Stimulated activated CD4-positive, alpha-beta T cell treated with anti-CD3 and anti-CD28 coated beads, TNF-alpha, amount 100 ng/mL, for 4 hours (primary cell): ENCODE measurements around the gene PTPRG.

Source experiments
- DNase-seq, 3 experiments: peaks; one replicate each; pipeline ENCODE4 v3.0.0-alpha.2; 2020; ENCODE audit warnings: low read depth in 3 of 3

PTPRG gene

DNA sequence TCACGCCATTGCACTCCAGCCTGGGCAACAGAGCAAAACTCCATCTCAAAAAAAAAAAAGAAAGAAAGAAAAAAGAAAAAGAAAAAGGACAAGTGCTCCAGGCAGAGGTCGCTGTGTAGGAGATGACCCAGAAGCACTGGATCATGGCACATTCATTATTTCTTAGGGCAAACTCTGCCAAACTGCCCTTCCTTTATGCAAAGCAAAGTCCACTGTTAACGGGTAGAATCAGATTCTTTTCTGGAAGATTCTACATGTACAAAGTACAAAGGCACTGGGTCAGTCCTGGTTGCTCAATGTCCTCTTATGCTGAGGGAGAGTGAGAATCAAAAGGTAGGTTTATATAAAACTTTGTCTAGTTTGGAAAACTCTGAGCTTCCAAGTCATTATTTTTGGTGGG, 667.1 kb downstream of the PTPRG start:
- no peak for DNase-seq

- no peak for DNase-seq
These were observed 667.8 kb downstream of the PTPRG start for GRCh38 chr3:62229211-62229610.

GRCh38 chr3:62229908-62230307, 668.5 kb downstream of the PTPRG start:
- DNase-seq: no peak

DNA sequence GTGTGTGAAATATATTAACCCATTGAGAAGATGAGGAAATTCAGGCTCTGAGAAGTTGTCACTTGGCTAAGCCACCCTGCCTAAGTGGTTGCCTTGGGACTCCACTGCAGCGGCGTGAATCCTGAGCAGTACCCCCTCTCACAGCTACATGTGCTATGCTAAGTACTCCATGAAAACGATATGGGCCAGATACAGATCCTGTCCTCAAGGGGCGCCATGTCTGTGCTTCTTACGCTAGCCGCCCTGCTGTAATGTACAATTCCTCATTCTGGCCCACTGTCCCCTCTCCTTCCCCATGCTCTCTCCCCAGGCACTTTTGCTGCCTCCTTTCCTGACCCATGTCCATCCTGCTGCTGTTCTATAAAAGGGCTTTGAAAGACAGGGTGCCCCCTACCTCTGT, 671.7 kb downstream of the PTPRG start:
- DNase-seq: no peak

DNA sequence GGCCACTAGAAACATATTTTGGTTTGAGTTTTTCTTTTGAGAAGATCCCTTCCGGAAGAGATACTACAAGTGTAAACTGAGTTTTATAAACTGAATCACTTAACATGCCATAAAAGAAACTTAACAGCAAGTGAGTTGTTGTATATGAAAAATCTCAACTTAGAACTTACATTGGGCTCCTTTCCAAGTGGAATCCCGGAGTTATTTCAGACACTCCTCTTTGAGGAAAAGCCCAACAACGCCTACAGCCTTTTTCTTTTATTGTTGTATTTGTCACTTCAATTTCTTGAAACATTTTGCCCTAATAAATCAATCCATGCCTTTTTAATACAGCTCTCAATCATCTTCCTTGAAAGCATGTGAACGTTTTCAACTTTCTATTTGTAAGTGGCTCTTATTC, 674.6 kb downstream of the PTPRG start:
- DNase-seq: no peak

DNA sequence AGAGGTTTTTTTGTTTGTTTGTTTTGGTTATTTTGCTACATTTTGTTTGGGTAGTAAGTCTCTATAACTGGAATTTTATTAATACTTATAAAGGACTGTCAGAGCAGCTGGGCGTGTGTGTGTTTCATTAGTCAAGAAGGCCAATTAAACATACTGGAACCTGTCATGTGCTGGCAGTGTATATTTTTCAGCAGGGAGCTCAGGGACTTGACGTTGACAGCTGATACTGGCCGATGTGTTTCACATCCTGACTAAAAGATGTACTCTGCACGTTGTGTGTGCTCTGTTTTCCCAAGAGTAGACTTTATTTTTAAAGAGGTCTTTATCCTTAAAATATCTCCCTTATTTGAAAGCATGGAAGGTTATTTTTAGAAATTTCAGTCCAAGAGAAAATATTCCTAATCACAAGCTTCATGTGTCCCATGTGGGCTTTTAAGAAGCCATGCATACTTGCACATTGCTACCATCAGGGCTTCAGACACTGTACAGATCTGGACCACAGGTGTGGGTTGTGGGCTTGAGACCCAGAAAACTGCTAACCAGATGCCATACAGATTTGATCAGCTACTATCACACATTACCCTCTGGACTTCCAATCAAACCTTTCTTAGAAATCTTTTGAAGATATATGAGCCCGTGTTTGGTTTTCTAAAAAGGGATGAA, 676.0 kb downstream of the PTPRG start:
- no peak for DNase-seq

DNA sequence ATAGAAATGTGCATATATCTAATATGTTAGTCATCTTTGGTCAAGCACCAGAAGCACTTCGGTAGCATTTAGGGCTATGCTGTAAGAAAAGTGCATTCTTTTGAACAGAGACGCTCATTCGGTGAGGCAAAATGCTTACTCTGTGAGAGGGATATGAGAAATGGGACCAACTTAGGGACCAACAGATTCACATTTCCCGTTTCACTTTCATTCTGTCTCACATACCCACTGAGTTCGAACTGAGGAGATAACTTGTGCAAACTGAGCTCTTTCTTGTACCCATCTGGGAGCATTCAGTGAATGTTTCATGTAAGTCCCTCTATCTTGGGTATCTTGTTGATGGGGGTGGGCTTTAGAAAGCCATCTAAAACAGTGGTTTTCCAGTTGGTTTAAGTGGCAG, 676.6 kb downstream of the PTPRG start:
- DNase-seq: no peak

DNA sequence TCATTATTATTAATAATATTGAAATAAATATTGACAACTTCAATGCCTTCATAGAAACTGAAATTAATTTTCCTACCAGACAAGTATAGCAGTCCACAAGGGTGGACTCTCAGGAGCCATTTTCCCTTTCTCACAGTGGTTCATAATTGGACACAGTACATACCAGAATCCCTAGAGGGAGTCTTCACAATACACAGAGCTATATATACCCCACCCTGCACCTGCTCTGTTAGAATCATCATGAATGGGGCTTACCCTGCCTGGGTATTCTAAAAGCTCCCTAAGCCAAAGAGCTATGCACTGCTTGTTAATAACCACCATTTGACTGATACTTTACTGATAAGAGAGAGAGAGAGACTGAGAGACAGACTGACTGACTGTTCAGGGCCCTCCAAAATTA, 677.1 kb downstream of the PTPRG start:
- no peak for DNase-seq

- DNase-seq: no peak
These were observed 679.9 kb downstream of the PTPRG start for GRCh38 chr3:62241279-62241678.

DNA sequence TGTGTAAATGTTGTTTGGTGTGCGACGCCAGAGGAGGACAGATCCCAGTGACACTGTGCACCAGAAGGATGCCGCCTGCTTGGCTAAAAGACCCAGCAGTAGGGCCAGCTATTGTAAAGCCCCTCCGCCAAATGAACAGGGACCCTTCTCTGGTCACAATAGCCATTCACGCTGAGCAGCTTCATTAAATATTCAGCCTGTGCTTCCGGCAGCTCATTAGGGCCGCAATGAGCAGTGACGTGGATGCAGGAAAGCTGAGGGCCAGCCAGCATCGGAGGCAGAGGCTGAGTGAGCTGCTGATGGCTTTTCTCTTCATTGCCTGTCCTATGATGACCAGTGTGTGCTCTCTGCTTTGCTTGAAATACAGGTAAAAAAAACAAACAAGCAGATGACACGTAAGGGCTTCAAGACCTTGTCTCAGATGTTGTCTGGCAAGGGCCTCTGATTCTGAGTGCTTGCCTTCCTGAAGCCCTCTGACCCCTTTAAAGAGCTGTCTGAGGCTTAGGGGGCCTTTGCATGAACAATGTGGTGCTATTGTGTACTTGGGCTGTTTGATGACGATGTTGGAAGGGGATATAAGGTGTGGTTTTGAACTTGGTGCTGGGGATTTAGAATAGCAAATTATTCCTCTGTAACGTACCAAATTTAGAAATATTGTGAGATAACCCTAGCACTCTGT, 681.6 kb downstream of the PTPRG start:
- no peak for DNase-seq

- no peak for DNase-seq
These were observed 684.7 kb downstream of the PTPRG start for GRCh38 chr3:62246094-62246493.

DNA sequence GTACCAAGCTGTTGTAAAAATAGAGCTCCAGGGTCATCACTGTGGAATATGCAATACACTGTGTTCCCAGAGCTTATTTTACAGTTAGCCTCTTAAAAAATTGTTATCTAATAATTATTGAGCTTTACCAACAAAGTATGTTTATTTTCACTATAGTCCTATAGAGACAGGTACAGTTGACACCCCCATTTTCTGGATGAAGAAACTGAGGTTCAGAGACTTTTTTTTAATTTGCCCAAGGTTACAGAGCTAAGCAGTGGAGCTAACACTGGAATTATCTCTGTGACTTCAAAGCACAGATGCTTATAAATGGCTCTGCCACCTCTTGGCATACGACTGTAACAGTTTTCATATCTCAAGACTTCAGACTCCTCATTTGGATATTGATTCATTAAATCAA, 685.6 kb downstream of the PTPRG start:
- no peak for DNase-seq

- DNase-seq: no peak
These were observed 687.5 kb downstream of the PTPRG start for GRCh38 chr3:62248734-62249483.

GRCh38 chr3:62249484-62249776, 688.1 kb downstream of the PTPRG start:
- DNase-seq: no peak

DNA sequence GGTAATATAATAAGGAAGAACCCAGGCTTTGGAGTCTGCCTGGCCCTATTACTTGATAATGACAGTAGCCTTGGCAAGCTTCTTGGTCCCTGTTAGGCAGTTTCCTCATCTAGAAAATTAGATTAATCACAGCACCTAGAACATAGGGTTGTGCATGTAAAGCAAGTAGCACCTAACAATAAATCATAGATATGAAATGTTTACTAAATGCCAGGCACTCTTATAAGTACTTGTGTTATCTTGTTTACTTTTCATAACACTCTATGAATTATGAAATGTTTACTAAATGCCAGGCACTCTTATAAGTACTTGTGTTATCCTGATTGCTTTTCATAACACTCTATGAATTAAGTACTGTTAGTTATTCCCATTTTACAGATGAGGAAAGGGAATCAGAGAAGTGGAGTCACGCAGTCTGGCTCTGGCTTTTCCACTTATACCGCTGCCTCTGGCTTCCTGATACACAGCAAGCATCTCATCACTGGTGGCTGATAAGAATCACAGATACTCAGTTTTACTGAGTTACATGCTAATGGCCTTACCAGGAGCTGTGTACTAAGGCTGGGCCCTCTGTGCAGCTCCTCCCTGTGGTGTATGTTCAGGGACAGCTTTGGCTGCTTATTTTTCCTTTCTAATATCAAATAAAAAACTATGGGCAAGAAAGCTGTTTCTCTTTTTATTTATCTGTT, 688.6 kb downstream of the PTPRG start:
- DNase-seq: no peak

DNA sequence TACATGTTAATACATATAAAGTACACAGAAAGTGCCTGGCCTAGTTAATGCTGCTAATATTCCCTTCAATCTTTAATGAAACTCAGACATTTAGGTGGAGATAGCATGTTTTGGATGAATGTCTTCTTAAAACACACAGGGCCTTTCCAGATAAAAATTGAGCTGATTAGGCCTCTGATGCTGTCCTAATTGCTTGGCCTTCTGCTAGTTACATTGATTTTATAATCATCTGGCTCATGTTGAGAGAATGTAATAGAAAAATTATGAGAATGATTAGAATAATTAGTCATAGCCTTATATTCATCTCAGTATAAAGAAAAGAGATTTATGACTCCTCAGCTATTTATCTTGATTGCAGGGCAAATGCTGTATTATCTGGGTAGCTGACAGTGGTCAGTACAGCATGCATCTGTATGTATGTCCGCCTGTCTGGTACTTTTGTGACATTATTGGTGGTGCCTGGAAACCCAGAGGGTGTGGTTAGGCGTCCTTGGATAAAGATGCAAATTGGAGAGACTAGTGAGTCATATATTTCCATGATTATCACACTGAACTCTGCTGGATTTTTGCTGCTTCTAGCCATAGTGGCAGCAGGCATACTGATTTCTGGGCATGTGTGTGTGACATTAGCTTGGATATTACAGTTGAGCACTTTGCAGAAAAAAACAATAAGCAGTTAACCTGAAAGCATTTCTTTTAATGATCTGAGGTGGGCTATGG, 691.2 kb downstream of the PTPRG start:
- DNase-seq: no peak

GRCh38 chr3:62253971-62254370, 692.6 kb downstream of the PTPRG start:
- DNase-seq: no peak

GRCh38 chr3:62255758-62256157, 694.4 kb downstream of the PTPRG start:
- DNase-seq: no peak

DNA sequence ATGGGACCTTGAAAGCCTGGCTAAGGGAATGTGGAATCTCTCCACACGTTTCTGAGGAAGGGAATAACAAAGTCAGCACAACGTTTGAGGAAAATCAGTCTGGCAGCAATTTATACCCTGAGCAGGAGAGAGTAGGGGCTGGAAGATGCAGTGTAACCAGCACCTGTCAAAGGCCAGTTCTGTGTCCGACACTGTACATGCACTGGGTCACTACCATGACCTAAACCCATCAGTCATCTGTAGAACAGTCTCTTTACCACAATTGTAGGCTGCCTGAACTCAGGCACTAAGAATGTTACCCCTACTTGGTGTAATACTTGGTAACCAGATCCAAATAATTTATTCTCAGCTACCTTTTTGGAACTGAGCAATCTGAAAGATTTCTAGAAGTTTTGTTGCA, 698.6 kb downstream of the PTPRG start:
- no peak for DNase-seq

GRCh38 chr3:62260655-62261054, 699.3 kb downstream of the PTPRG start:
- no peak for DNase-seq

GRCh38 chr3:62261121-62261520, 699.8 kb downstream of the PTPRG start:
- DNase-seq: no peak

DNA sequence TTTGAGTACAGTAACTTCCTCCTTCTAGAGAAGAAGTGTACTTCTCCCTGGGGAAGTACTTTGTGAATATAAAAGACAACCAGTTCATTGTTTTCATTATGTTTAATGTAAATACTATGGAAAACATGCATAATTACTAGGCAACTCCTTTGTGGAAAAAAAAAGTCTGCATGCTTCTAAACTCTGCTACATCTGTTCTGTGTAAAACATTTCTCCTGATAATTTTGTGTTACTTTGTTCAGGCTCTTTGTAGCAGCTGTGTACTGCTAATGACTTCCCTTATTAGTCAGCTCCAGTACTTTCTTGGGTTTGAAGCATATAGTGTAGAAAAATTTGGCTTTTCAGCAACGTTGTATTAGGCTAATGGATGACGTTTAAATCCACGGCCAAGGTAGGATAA, 700.4 kb downstream of the PTPRG start:
- no peak for DNase-seq
